ENCODE measurements around the gene ZNF285. TPM values are rescaled to one million over a fixed set of nuclear protein-coding genes. Genes with fewer than 3 reads are reported as not detected.

The ZNF285 gene
- total and polyA plus RNA-seq, 2 of the 8 experiments (the other 6 are each of a cell fraction or from before 2014, with no cell fraction given) = 0.83 to 2.5 TPM

DNA sequence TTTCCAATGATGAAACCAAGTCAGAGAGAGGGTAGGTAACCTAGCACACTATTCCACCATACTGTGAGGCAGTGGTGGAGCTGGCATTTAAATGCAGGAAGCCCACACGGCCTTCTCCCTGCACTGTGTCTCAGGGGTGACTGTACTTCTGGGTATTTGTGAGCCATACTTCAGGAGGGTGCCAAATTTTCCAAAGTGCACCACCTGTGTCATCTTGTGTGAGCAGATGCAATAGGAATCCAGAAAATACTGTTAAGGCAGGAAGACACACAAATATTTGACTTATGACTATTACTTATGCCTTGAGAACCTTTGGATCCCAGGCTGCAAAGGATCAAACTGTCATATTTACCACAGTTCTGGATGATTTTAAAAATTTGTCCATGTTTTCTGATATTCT lies 29.5 kb upstream of the ZNF285 start:
- H3K27ac ChIP-seq (ENCODE audit: low read depth, low read length) = no peak overlapping the region
- no peak overlapping the region for H2BK120ac ChIP-seq (replicated peaks; ENCODE audit: low read depth, low read length)
- H4K8ac ChIP-seq (ENCODE audit: extremely low read depth, insufficient read depth, low read length) = no peak overlapping the region
- no peak overlapping the region for H2AFZ ChIP-seq (ENCODE audit: low read length)
- CTCF ChIA-PET (ENCODE audit: partially characterized antibody) = no interaction called here
- no peak overlapping the region for H2BK5ac ChIP-seq (ENCODE audit: low read depth, low read length)
- H3K79me1 ChIP-seq (ENCODE audit: low read depth, low read length) = no peaks in the 10 kb centered on the region
- H3K9me3 ChIP-seq (ENCODE audit: insufficient read depth in 2 of 2, low read depth in 1 of 2, low read length in 1 of 2) = peaks cover 69 to 78% of the 10 kb centered on the region in 2 experiments
- H3K79me2 ChIP-seq (ENCODE audit: control insufficient read depth in 1 of 2, insufficient read depth in 2 of 2, low read length in 2 of 2) = no peaks in the 10 kb centered on the region
- no peak overlapping the region for H3K14ac ChIP-seq (ENCODE audit: insufficient read length)
- H3K9ac ChIP-seq (replicated peaks in 1 of 4; ENCODE audit: extremely low read depth in 1 of 4, low read depth in 3 of 4, low read length in 3 of 4) = no peak overlapping the region
- H2BK12ac ChIP-seq (ENCODE audit: low read depth, low read length) = no peak overlapping the region
- H3K4me1 ChIP-seq (replicated peaks in 1 of 4; ENCODE audit: control insufficient read depth in 3 of 4, insufficient read depth in 4 of 4, low read length in 3 of 4) = no peaks in the 10 kb centered on the region
- no peak overlapping the region for H3K56ac ChIP-seq (replicated peaks; ENCODE audit: insufficient read length, low read depth, low read length)
- TF ChIP-seq NANOG (IDR thresholded peaks at IDR 0.05; ENCODE audit: insufficient read depth, low read depth, low read length, poor library complexity, severe bottlenecking) (no peak), TAF1 (IDR thresholded peaks at IDR 0.05; ENCODE audit: low read depth, low read length) (no peak), JUND (IDR thresholded peaks at IDR 0.05; ENCODE audit: low read length) (no peak), BCL11A (IDR thresholded peaks at IDR 0.05; ENCODE audit: low read depth in 2 of 2, low read length in 2 of 2) (no peak), EGR1 (IDR thresholded peaks at IDR 0.05; ENCODE audit: borderline replicate concordance, low read depth, low read length) (no peak), TCF12 (IDR thresholded peaks at IDR 0.05; ENCODE audit: low read depth, low read length) (no peak), NRF1 (IDR thresholded peaks at IDR 0.05; ENCODE audit: low read depth, low read length) (no peak), BRCA1 (IDR thresholded peaks at IDR 0.05; ENCODE audit: low read depth, low read length) (no peak)
- TF ChIP-seq, protein P1, sequence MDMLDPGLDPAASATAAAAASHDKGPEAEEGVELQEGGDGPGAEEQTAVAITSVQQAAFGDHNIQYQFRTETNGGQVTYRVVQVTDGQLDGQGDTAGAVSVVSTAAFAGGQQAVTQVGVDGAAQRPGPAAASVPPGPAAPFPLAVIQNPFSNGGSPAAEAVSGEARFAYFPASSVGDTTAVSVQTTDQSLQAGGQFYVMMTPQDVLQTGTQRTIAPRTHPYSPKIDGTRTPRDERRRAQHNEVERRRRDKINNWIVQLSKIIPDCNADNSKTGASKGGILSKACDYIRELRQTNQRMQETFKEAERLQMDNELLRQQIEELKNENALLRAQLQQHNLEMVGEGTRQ (IDR thresholded peaks at IDR 0.05; ENCODE audit: low read length) = no peak
- TF ChIP-seq, protein P2, sequence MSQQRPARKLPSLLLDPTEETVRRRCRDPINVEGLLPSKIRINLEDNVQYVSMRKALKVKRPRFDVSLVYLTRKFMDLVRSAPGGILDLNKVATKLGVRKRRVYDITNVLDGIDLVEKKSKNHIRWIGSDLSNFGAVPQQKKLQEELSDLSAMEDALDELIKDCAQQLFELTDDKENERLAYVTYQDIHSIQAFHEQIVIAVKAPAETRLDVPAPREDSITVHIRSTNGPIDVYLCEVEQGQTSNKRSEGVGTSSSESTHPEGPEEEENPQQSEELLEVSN (IDR thresholded peaks at IDR 0.05) = no peak
- no peak overlapping the region for H3K4me3 ChIP-seq (ENCODE audit: extremely low read depth in 1 of 4, insufficient read depth in 2 of 4, low read depth in 3 of 4, low read length in 4 of 4)
- no peak for DNase-seq (ENCODE audit: low read depth in 1 of 2, low spot score in 2 of 2)
- no peaks in the 10 kb centered on the region for H4K20me1 ChIP-seq (replicated peaks in 1 of 2; ENCODE audit: control insufficient read depth in 1 of 2, insufficient read depth in 2 of 2, low read length in 2 of 2)
- POLR2A ChIA-PET (ENCODE audit: partially characterized antibody) = interaction anchor here (0.6 kb wide), 2 partner anchors 24 to 459 kb away, joined by 3 to 5 read pairs; no protein-coding TSS in a partner anchor
- no peak overlapping the region for H4K5ac ChIP-seq (ENCODE audit: insufficient read length, low read depth, low read length)
- H2BK15ac ChIP-seq (ENCODE audit: low read length) = no peak overlapping the region
- peaks cover 0 to 32% (median 15%) of the 10 kb centered on the region in 4 experiments; a peak in 5 of 8 replicates for H3K36me3 ChIP-seq (ENCODE audit: control insufficient read depth in 2 of 4, insufficient read depth in 4 of 4, low read length in 3 of 4)
- no peaks in the 10 kb centered on the region for H3K23me2 ChIP-seq (ENCODE audit: low read depth, low read length)
- no peaks in the 10 kb centered on the region for H3K27me3 ChIP-seq (replicated peaks in 1 of 4; ENCODE audit: control insufficient read depth in 3 of 4, extremely low read depth in 1 of 4, insufficient read depth in 3 of 4, low read length in 3 of 4)
- no peak overlapping the region for H2AK5ac ChIP-seq (ENCODE audit: low read depth, low read length)
- H3K23ac ChIP-seq (ENCODE audit: insufficient read length) = no peak overlapping the region
- no peak overlapping the region for H4K91ac ChIP-seq (replicated peaks; ENCODE audit: insufficient read length, low read length)
- no peak overlapping the region for H3K4ac ChIP-seq (replicated peaks; ENCODE audit: insufficient read length, low read depth, low read length)
- no peak overlapping the region for H2BK20ac ChIP-seq (ENCODE audit: low read length)
- WGBS, 2 experiments (ENCODE audit: extremely low coverage in 1 of 2, insufficient coverage in 1 of 2, insufficient read length in 1 of 2, insufficient replicate concordance in 2 of 2, low coverage in 1 of 2, low lambda C conversion rate in 2 of 2, missing lambda C conversion rate in 1 of 2) = 92% methylated on average over 1 of the region's 1 CpG; no CpG with 5 or more reads in 1 of the 2 experiments
- no peak overlapping the region for H3K18ac ChIP-seq (ENCODE audit: extremely low read depth, low read length)
- H3K4me2 ChIP-seq (ENCODE audit: insufficient read depth in 1 of 2, low read depth in 2 of 2, low read length in 2 of 2) = no peak overlapping the region
- no peak for FAIRE-seq
